GM12878 (cell line): Measurements from ENCODE around the gene KRT6B. TPM values are rescaled to one million over a fixed set of nuclear protein-coding genes. Genes with fewer than 3 reads are reported as not detected.

Source experiments
- ATAC-seq: fragments of 200-7000 bp; cut with Tn5 transposase; 3 replicates; pipeline ENCODE4 v1.9.1; 2020; ENCODE audit warnings: mild to moderate bottlenecking, moderate library complexity
- BruUV-seq: library from RNA; stranded (reverse); fragments of 400-500 nt; replicated peaks from 2 replicates; lab custom pipeline; 2021; lab: Mats Ljungman, UMichigan
- CTCF ChIA-PET: fragments of 300-600 bp; sonication (Branson Sonifier 250); formaldehyde crosslinking; extraction: SDS; loops from one replicate; lab custom pipeline; 2021; ENCODE audit warnings: inconsistent platforms; lab: Yijun Ruan, JAX
- POLR2A ChIA-PET: fragments of 350-600 bp; formaldehyde crosslinking; extraction: SDS; loops from one replicate; lab custom pipeline; 2021; ENCODE audit warnings: inconsistent platforms; lab: Charles Lee
- RAD21 ChIA-PET: fragments of 300-600 bp; sonication (Branson Sonifier 250); formaldehyde crosslinking; loops from one replicate; lab custom pipeline; 2023; ENCODE audit warnings: antibody characterized with exemption; ENCODE audit not compliant: unreplicated experiment; lab: Charles Lee
- SMC1A ChIA-PET: fragments of 300-600 bp; sonication (Branson Sonifier 250); formaldehyde crosslinking; loops from one replicate; lab custom pipeline; 2023; ENCODE audit not compliant: unreplicated experiment, uncharacterized antibody; lab: Charles Lee
- DNase-seq: peaks from one replicate; pipeline ENCODE4 v3.0.0-alpha.2; 2011; ENCODE audit warnings: low read depth, low spot score
- FAIRE-seq: peaks from 3 replicates; lab custom pipeline; 2011; peaks lifted over from hg19 to GRCh38; lab: Jason Lieb, UNC
- H2AFZ ChIP-seq: 2 replicates; pipeline ENCODE4 v1.6.0; 2011; ENCODE audit warnings: low read depth, low read length, control low read depth; ENCODE audit not compliant: control insufficient read depth
- H3K27ac ChIP-seq: 2 replicates; pipeline ENCODE4 v1.5.1; 2011; ENCODE audit warnings: control low read depth; ENCODE audit not compliant: control insufficient read depth, insufficient read depth
- H3K27me3 ChIP-seq, 2 experiments: replicated peaks in 1 of 2; 2 replicates each; pipeline versions ENCODE4 v1.6.0 to v1.6.1; 2011; ENCODE audit warnings: low read length in 1 of 2; ENCODE audit not compliant: control insufficient read depth in 2 of 2, insufficient read depth in 2 of 2
- H3K36me3 ChIP-seq, 2 experiments: 2 replicates each; pipeline ENCODE4 v1.5.1; 2011; ENCODE audit warnings: low read length in 1 of 2; ENCODE audit not compliant: control insufficient read depth in 2 of 2, insufficient read depth in 2 of 2
- H3K4me1 ChIP-seq: 2 replicates; pipeline ENCODE4 v1.6.1; 2011; ENCODE audit warnings: mild to moderate bottlenecking, low read length, moderate library complexity, mixed read lengths; ENCODE audit not compliant: control insufficient read depth, insufficient read depth
- H3K4me2 ChIP-seq: 2 replicates; pipeline ENCODE4 v1.6.0; 2011; ENCODE audit warnings: control low read depth; ENCODE audit not compliant: control insufficient read depth, insufficient read depth
- H3K4me3 ChIP-seq: fragments of 200-600 bp; sonication (generic); 2 replicates; pipeline ENCODE4 v1.5.1; 2016
- H3K79me2 ChIP-seq: 2 replicates; pipeline ENCODE4 v1.6.0; 2011; ENCODE audit warnings: low read length; ENCODE audit not compliant: control insufficient read depth, insufficient read depth
- H3K9ac ChIP-seq: 2 replicates; pipeline ENCODE4 v1.8.0; 2011; ENCODE audit warnings: low read length, control low read depth, mixed read lengths; ENCODE audit not compliant: control insufficient read depth, insufficient read depth
- H3K9me3 ChIP-seq: replicated peaks from 3 replicates; pipeline ENCODE4 v1.5.1; 2011; ENCODE audit warnings: mild to moderate bottlenecking, low read length; ENCODE audit not compliant: control insufficient read depth, insufficient read depth
- H4K20me1 ChIP-seq: 2 replicates; pipeline ENCODE4 v1.6.0; 2011; ENCODE audit not compliant: control insufficient read depth, insufficient read depth
- BMI1 ChIP-seq: fragments of 450-650 bp; IDR thresholded peaks from 2 replicates; pipeline ENCODE4 v1.6.1; 2016; ENCODE audit warnings: mild to moderate bottlenecking, moderate library complexity, borderline replicate concordance
- CREB1 ChIP-seq: IDR thresholded peaks from 2 replicates; pipeline ENCODE4 v1.6.1; 2012; ENCODE audit warnings: low read depth, mild to moderate bottlenecking, inconsistent platforms
- EZH2 ChIP-seq: IDR thresholded peaks from 2 replicates; pipeline ENCODE4 v1.6.1; 2012; ENCODE audit warnings: low read depth, mild to moderate bottlenecking, control low read depth, inconsistent platforms, low read length, borderline replicate concordance; ENCODE audit not compliant: control insufficient read depth
- HDAC2 ChIP-seq: fragments of 200-600 bp; sonication (generic); IDR thresholded peaks from 2 replicates; pipeline ENCODE4 v1.6.1; 2017
- IKZF2 ChIP-seq, 2 experiments: fragments of 450-650 bp; IDR thresholded peaks; 2 replicates each; pipeline ENCODE4 v1.6.1; 2017; ENCODE audit warnings: mild to moderate bottlenecking in 2 of 2, moderate library complexity in 2 of 2
- JUND ChIP-seq: IDR thresholded peaks from 2 replicates; pipeline ENCODE4 v1.6.1; 2012; ENCODE audit warnings: low read depth, mild to moderate bottlenecking, low read length, improper control_type of control experiment, moderate library complexity
- KAT2A ChIP-seq: conservative IDR thresholded peaks from 2 replicates; pipeline ENCODE4 v1.6.1; 2011; ENCODE audit warnings: low read depth, low read length; ENCODE audit not compliant: control insufficient read depth
- MEF2B ChIP-seq: fragments of 450-650 bp; IDR thresholded peaks from 2 replicates; pipeline ENCODE4 v1.6.1; 2018; ENCODE audit warnings: mild to moderate bottlenecking, moderate library complexity; ENCODE audit not compliant: partially characterized antibody, poor library complexity, severe bottlenecking
- MXI1 ChIP-seq: fragments of 150-350 bp; IDR thresholded peaks from 2 replicates; pipeline ENCODE4 v1.6.1; 2011; ENCODE audit warnings: low read depth, mild to moderate bottlenecking, inconsistent platforms, low read length, improper control_type of control experiment
- RB1 ChIP-seq: fragments of 450-650 bp; formaldehyde crosslinking; IDR thresholded peaks from 2 replicates; pipeline ENCODE4 v1.6.1; 2017; ENCODE audit warnings: mild to moderate bottlenecking, borderline replicate concordance
- ZNF592 ChIP-seq: fragments of 450-650 bp; IDR thresholded peaks from 2 replicates; pipeline ENCODE4 v1.6.1; 2017; ENCODE audit warnings: mild to moderate bottlenecking, moderate library complexity
- WGBS: methylation state at CpG from one replicate; pipeline ENCODE4 v1.1.6; 2016; ENCODE audit warnings: low lambda C conversion rate; ENCODE audit not compliant: insufficient replicate concordance, insufficient coverage; ENCODE audit errors: missing lambda C conversion rate; 5-methylcytosine and 5-hydroxymethylcytosine counted together
- in situ Hi-C: fragments of 300-500 bp; cut with MboI; formaldehyde crosslinking; loops from 9 replicates; pipeline ENCODE4 v1.14.3; 2018; ENCODE audit warnings: mixed read lengths
- intact Hi-C: fragments of 100-400 bp; cut with micrococcal nuclease; formaldehyde crosslinking; loops from one replicate; pipeline ENCODE4 v1.14.2; 2022; ENCODE audit not compliant: unreplicated experiment
- polyA plus RNA-seq, 11 experiments: library from polyadenylated mRNA; depleted of rRNA in 4 of 11; unstranded in 6 of 11; stranded (reverse) in 5 of 11; fragments of >200 nt; fragmentation: Nextera tagmentation in 4 of 11; fragmentation: Illumina TruSeq in 1 of 11; extraction: Ambion mirVana in 4 of 11; extraction: Trizol in 1 of 11; gene quantifications; 1 replicate in 1 of 11; 2 replicates in 10 of 11; pipeline versions ENCODE4 v1.2.1 to v1.2.3, GENCODE V29; 2011 to 2016; ENCODE audit warnings: inconsistent platforms in 2 of 11, missing spikeins in 2 of 11, low read depth in 1 of 11
- total RNA-seq, 4 experiments: library from RNA; depleted of rRNA in 3 of 4; stranded (reverse); fragments of >200 nt in 3 of 4; fragmentation: Illumina TruSeq in 1 of 4; extraction: Trizol in 1 of 4; gene quantifications; 2 replicates each; pipeline versions ENCODE4 v1.2.1 to v1.2.3, GENCODE V29; 2013 to 2021

The KRT6B gene
- total and polyA plus RNA-seq, 10 of the 15 experiments (the other 5 are each of a cell fraction or from before 2014, with no cell fraction given) = 0.07 TPM; not detected in 9

- no peak overlapping the region for H3K4me2 ChIP-seq
- no peaks in the 10 kb centered on the region for H3K9me3 ChIP-seq
- no peaks in the 10 kb centered on the region; a peak in 1 of 4 replicates for H3K27me3 ChIP-seq
- no peak overlapping the region for H3K27ac ChIP-seq
- in situ Hi-C loops = no loop called here
- H3K4me3 ChIP-seq = no peak overlapping the region
- RAD21 ChIA-PET = no interaction called here
- no peak for TF ChIP-seq MXI1
- TF ChIP-seq EZH2 = no peak
- TF ChIP-seq, all 136 proteins: peak for 0
- H2AFZ ChIP-seq = no peak overlapping the region
- WGBS = 7% methylated on average over 4 of the region's 4 CpGs
- intact Hi-C loops = no loop called here
- H4K20me1 ChIP-seq = no peaks in the 10 kb centered on the region
- no peaks in the 10 kb centered on the region for H3K79me2 ChIP-seq
- FAIRE-seq (no peak), ATAC-seq (no peak), DNase-seq (no peak)
- ChIA-PET POLR2A (no interaction called here), CTCF (interaction anchor here (1.4 kb wide), 1 partner anchor 28 kb away, joined by 4 read pairs; no protein-coding TSS in a partner anchor), SMC1A (no interaction called here)
- no peaks in the 10 kb centered on the region for H3K4me1 ChIP-seq
- no TSS peak for BruUV-seq
- H3K9ac ChIP-seq = no peak overlapping the region
- no peaks in the 10 kb centered on the region for H3K36me3 ChIP-seq
These were observed 50.0 kb downstream of the KRT6B start for GRCh38 chr12:52401926-52402325.

GRCh38 chr12:52401526-52401925 is 50.4 kb downstream of the KRT6B start:
- 3% methylated on average over 5 of the region's 5 CpGs for WGBS
- Histone ChIP-seq H3K27ac (no peak overlapping the region), H3K9ac (no peak overlapping the region), H3K36me3 (no peaks in the 10 kb centered on the region), H3K4me2 (no peak overlapping the region), H2AFZ (no peak overlapping the region), H3K79me2 (no peaks in the 10 kb centered on the region), H3K9me3 (no peaks in the 10 kb centered on the region), H3K4me1 (no peaks in the 10 kb centered on the region), H3K27me3 (no peaks in the 10 kb centered on the region; a peak in 1 of 4 replicates), H4K20me1 (no peaks in the 10 kb centered on the region), H3K4me3 (no peak overlapping the region)
- FAIRE-seq (no peak), ATAC-seq (no peak), DNase-seq (no peak)
- ChIA-PET CTCF (interaction anchor here (1.4 kb wide), 1 partner anchor 28 kb away, joined by 4 read pairs; no protein-coding TSS in a partner anchor), POLR2A (no interaction called here), SMC1A (no interaction called here), RAD21 (no interaction called here)
- in situ Hi-C loops = no loop called here
- intact Hi-C loops = no loop called here
- no TSS peak for BruUV-seq
- TF ChIP-seq HDAC2 (no peak), MEF2B (no peak), KAT2A (no peak), BMI1 (no peak), ZNF592 (no peak), CREB1 (no peak), IKZF2 (IDR thresholded peaks at IDR 0.05) (no peak), RB1 (no peak), JUND (no peak)
